Activated CD8-positive, alpha-beta T cell treated with anti-CD3 and anti-CD28 coated beads for 36 hours (primary cell): Measurements from ENCODE around the gene NSD1. TPM values are rescaled to one million over a fixed set of nuclear protein-coding genes. Genes with fewer than 3 reads are reported as not detected.

Experiments
- ATAC-seq: fragments of 200-7000 bp; cut with Tn5 transposase; one replicate; pipeline ENCODE4 v1.10.0; 2021; ENCODE audit warnings: mild to moderate bottlenecking, moderate library complexity
- CTCF ChIA-PET: fragments of 350-600 bp; sonication (Branson Sonifier 250); formaldehyde crosslinking; loops from one replicate; lab custom pipeline; 2021; ENCODE audit warnings: antibody characterized with exemption; lab: Charles Lee
- POLR2A ChIA-PET: fragments of 350-600 bp; sonication (Branson Sonifier 250); formaldehyde crosslinking; loops from one replicate; lab custom pipeline; 2021; ENCODE audit warnings: antibody characterized with exemption; lab: Charles Lee
- DNase-seq: peaks from one replicate; pipeline ENCODE4 v3.0.0-alpha.2; 2020
- H3K27ac Mint-ChIP-seq: one replicate; pipeline ENCODE4 v1.8.0; 2021; ENCODE audit warnings: mild to moderate bottlenecking, mixed read lengths
- H3K27me3 Mint-ChIP-seq: one replicate; pipeline ENCODE4 v1.8.0; 2021; ENCODE audit warnings: mixed read lengths
- H3K36me3 Mint-ChIP-seq: one replicate; pipeline ENCODE4 v1.8.0; 2021; ENCODE audit warnings: low read depth, mixed read lengths
- H3K4me1 Mint-ChIP-seq: one replicate; pipeline ENCODE4 v1.8.0; 2021; ENCODE audit warnings: low read depth, mixed read lengths
- H3K4me3 Mint-ChIP-seq: one replicate; pipeline ENCODE4 v1.8.0; 2021; ENCODE audit warnings: mild to moderate bottlenecking, moderate library complexity, mixed read lengths
- H3K9me3 Mint-ChIP-seq: one replicate; pipeline ENCODE4 v1.8.0; 2021; ENCODE audit warnings: mixed read lengths
- intact Hi-C: fragments of 100-400 bp; cut with micrococcal nuclease; formaldehyde crosslinking; loops from one replicate; pipeline ENCODE4 v1.10.0; 2022
- total RNA-seq, 2 experiments: library from RNA; stranded (reverse); gene quantifications; one replicate each; pipeline ENCODE4 v1.2.3, GENCODE V29; 2021
- TF ChIP-seq, protein P1 (sequence below): fragments of 200-600 bp; IDR thresholded peaks from one replicate; pipeline ENCODE4 v1.8.0; 2022; ENCODE audit warnings: antibody characterized with exemption, mild to moderate bottlenecking

Gene NSD1
- total RNA-seq, 2 experiments from 2014 or later = 60.1 to 64.8 TPM

DNA sequence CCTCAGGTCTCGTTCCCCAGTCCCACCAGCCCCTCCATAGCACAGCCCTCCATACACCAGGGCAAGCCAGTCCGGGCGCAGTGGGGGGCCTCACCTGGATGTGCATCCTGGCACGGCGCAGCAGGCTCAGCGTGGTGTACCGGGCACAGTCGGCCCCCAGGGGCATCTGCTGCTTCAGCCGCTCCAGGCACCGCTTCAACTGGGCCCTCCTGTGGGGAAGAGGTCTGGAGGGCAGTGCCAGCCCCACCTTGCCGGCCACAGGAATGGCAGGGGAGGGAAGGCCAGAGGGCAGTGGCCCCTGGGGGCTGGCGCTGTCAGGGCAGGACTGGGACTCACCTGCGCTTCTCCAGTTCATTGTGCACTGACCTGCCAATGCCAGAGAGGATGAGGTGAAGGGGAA, 176.8 kb downstream of the NSD1 start:
- DNase-seq = no peak
- ChIA-PET POLR2A (interaction anchor here (0.6 to 3.7 kb wide), 11 partner anchors 9 to 177 kb away, joined by 3 to 11 read pairs (median 3); partner anchors contain the start of genes GRK6, LMAN2 and RGS14), CTCF (interaction anchor here (0.7 to 6.2 kb wide), 62 partner anchors 9 to 234 kb away, joined by 3 to 58 read pairs (median 5); partner anchors contain the start of genes FGFR4, LMAN2, PDLIM7 and PFN3)
- Mint-ChIP-seq H3K27ac (no peak overlapping the region), H3K9me3 (no peaks in the 10 kb centered on the region), H3K27me3 (no peaks in the 10 kb centered on the region), H3K4me3 (peak overlapping the region; percentile 89), H3K4me1 (peaks cover 41% of the 10 kb centered on the region), H3K36me3 (peaks cover 24% of the 10 kb centered on the region)
- no peak for ATAC-seq
- intact Hi-C loops = loop anchor here (5.0 to 10.0 kb wide), 2 partner anchors 84 to 187 kb away; partner anchors contain the start of gene PDLIM7
- TF ChIP-seq, protein P1, sequence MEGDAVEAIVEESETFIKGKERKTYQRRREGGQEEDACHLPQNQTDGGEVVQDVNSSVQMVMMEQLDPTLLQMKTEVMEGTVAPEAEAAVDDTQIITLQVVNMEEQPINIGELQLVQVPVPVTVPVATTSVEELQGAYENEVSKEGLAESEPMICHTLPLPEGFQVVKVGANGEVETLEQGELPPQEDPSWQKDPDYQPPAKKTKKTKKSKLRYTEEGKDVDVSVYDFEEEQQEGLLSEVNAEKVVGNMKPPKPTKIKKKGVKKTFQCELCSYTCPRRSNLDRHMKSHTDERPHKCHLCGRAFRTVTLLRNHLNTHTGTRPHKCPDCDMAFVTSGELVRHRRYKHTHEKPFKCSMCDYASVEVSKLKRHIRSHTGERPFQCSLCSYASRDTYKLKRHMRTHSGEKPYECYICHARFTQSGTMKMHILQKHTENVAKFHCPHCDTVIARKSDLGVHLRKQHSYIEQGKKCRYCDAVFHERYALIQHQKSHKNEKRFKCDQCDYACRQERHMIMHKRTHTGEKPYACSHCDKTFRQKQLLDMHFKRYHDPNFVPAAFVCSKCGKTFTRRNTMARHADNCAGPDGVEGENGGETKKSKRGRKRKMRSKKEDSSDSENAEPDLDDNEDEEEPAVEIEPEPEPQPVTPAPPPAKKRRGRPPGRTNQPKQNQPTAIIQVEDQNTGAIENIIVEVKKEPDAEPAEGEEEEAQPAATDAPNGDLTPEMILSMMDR = no peak

DNA sequence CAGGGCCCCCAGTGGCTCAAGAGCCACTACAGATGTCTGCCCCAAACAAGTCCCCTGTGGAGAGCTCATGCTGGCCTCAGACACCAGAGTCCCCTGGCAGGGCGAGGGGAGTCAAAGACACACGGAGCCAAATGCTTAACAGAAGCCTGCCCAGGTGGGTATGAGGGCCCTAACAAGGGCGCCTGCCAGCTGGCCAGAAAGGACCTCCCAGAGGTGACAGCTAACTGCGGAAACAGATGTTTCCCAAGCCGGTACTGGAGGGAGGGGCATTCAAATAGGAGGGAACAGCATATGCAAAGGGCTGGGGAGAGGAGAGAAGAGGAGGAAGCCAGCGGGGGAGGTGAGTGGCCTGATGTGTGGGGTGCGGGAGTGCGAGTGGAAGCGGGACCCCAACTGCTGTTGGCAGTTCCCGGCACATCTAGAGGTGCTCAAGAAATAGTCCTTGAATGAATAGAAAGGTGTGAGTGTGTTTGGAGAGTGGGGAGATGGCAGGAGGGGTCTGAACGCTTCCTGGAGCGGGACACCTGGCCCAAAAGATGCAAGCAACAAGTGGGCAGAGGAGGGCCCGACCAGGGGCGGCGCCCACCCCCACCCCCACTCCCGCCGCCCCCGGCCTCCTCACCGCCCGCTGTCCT, 177.3 kb downstream of the NSD1 start:
- Mint-ChIP-seq H3K36me3 (peaks cover 19% of the 10 kb centered on the region), H3K9me3 (no peaks in the 10 kb centered on the region), H3K27ac (no peak overlapping the region), H3K4me1 (peaks cover 35% of the 10 kb centered on the region), H3K4me3 (peak overlapping the region; percentile 89), H3K27me3 (no peaks in the 10 kb centered on the region)
- CTCF ChIA-PET = interaction anchor here (0.7 to 6.2 kb wide), 44 partner anchors 9 to 233 kb away, joined by 3 to 58 read pairs (median 6); partner anchors contain the start of genes FGFR4, LMAN2, PDLIM7 and PFN3
- TF ChIP-seq, protein P1 = no peak
- no peak for ATAC-seq
- DNase-seq = peak; percentile 47
- intact Hi-C loops = loop anchor here (5.0 to 10.0 kb wide), 2 partner anchors 84 to 186 kb away; partner anchors contain the start of gene PDLIM7
- POLR2A ChIA-PET = interaction anchor here (0.6 to 3.7 kb wide), 11 partner anchors 40 to 178 kb away, joined by 3 to 11 read pairs (median 3); partner anchors contain the start of genes GRK6, LMAN2 and RGS14

DNA sequence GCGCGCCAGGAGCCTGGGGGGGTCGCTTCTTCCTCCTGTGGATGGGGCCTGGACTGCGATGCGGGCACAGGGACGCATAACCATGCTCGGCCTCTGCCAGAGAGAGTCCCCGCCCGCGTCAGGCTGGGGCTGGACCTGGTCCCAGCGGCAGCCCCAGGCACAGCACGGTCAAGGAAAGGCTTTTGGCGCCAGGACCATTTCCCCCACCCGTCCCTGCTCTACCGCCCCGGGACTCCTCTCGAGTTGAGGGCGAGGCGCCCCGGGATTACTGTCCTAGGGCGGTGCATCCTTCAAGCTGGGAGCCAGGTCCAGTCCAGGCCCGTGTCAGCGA, 177.8 kb downstream of the NSD1 start:
- Mint-ChIP-seq H3K27ac (no peak overlapping the region), H3K36me3 (peaks cover 14% of the 10 kb centered on the region), H3K4me1 (peaks cover 31% of the 10 kb centered on the region), H3K4me3 (peak overlapping the region; percentile 89), H3K9me3 (no peaks in the 10 kb centered on the region), H3K27me3 (no peaks in the 10 kb centered on the region)
- no peak for DNase-seq
- intact Hi-C loops = loop anchor here (5.0 to 10.0 kb wide), 2 partner anchors 83 to 186 kb away; partner anchors contain the start of gene PDLIM7
- no peak for ATAC-seq
- CTCF ChIA-PET = interaction anchor here (0.7 to 6.2 kb wide), 10 partner anchors 24 to 186 kb away, joined by 3 to 58 read pairs (median 6); partner anchors contain the start of genes PDLIM7 and PFN3
- TF ChIP-seq, protein P1 = no peak
- POLR2A ChIA-PET = interaction anchor here (1.0 to 2.2 kb wide), 4 partner anchors 53 to 288 kb away, joined by 3 to 6 read pairs (median 3); no protein-coding TSS in a partner anchor

DNA sequence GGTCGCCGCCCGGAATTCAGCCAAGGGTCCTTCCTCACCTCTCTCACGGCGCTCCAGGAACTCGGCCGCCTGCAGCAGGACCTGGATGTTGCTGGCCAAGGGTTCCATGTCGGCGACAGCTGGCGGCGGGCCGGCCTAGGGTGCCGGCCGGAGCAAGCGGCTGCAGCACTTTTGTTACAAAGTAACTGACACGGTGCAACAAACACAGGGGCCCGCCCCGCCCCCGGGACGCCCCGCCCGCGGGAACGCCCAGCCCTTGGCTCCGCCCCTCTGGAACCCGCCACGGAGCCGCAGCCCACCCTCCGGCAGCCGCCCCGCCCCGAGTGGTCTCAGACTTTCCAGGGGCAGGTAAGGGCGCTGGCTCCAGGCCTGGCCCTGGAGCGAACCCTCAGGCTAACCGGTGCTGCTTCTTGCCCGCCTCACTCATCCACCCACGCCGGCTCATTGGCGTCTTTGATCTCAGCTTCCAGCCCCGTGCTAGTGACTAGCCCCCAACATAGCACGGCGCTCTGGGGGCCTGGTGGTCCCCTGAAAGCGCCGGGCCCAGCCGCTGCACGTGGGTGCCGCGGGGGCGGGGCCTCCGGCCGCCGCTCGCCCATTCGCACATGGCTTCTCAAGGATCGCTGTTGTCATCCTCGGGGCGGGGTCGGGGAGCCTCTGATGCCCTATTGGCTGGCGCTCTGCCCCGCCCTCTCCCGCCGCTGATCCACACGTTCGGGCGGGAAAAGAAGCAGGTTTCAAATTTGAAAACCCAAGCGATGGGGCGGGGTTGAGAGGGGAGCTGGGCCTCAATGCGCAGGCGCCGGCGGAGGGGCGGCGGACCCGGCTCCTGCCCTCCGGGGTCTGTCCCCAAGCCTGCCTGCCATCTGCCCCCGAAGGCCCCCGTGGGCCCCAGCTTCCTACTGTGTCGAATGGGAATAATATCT, 178.4 kb downstream of the NSD1 start, which contains the start of gene MXD3:
Gene MXD3 (minus strand): TSS at position 176 of the 926 bp plus-strand sequence. CDS start 68 bp downstream, at position 108.
- H3K36me3 Mint-ChIP-seq = peaks cover 8% of the 10 kb centered on the region
- ChIA-PET CTCF (interaction anchor here (0.7 to 6.2 kb wide), 19 partner anchors 8 to 198 kb away, joined by 3 to 58 read pairs (median 4); partner anchors contain the start of genes PDLIM7, PFN3, PRELID1 and RAB24), POLR2A (interaction anchor here (0.5 to 2.2 kb wide), 16 partner anchors 8 to 289 kb away, joined by 3 to 15 read pairs (median 4); partner anchors contain the start of genes GRK6, LMAN2, PRELID1 and RAB24)
- no peaks in the 10 kb centered on the region for H3K27me3 Mint-ChIP-seq
- DNase-seq (peak; percentile 100), ATAC-seq (peak; percentile 87)
- intact Hi-C loops = loop anchor here (5.0 to 10.0 kb wide), 2 partner anchors 83 to 185 kb away; partner anchors contain the start of gene PDLIM7
- peaks cover 26% of the 10 kb centered on the region for H3K4me1 Mint-ChIP-seq
- TF ChIP-seq, protein P1 = no peak
- H3K4me3 Mint-ChIP-seq = peak within 1 kb of the TSS; percentile 89
- H3K27ac Mint-ChIP-seq = peak within 1 kb of the TSS; percentile 91
- H3K9me3 Mint-ChIP-seq = no peaks in the 10 kb centered on the region
